ENCODE data around the gene ADAM8.
"Not testable (repeated sequence)": the region's sequence is repeated elsewhere in the genome, so short reads cannot be mapped to it uniquely, and the experiment has no call there.

Gene ADAM8

DNA sequence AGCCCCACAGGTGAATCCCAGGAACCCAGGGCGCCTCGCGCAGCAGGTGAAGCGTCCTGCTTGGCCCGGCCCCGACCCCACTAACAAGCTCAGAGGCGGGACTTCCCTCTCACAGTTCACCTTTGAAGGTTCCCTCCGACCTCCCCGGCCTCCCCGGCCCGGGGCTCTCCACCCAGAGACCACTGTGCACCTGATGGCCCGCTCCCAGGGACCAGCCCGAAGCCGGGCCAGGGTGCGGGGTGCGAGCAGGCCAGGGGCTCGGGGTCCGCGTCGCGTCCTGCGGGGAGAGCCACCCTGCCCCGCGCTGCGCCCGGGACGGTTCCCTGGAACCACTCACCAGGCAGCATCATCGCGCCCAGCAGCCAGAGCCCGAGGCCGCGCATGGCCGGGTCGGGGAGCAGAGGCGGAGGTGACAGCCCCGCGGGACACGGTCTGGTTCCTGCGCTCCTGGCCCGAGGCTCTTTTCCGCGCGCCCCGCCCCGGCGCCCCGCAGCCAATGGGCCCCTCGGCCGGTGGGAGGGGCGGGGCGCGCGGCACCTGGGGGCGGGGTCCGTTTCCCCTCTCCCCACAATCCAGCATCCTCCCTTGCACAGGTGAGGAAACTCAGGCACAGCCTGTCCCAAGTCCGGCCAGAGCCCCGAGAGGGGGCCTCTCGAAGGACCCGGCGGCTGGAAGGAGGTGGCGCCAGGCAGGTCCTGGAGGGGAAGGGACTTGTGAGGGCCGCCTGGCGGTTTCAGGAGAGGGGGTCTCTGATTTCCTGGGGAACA lies at the start of gene ADAM8:
Gene ADAM8, minus strand, starts transcription at position 434 of the 767 bp plus-strand sequence. Its CDS starts 51 bp downstream, at position 383.
- TF ChIP-seq JUND (IDR thresholded peaks at IDR 0.05; ENCODE audit: low read depth): no peak
- peak; percentile 9 to 44 for DNase-seq (ENCODE audit: low read depth in 1 of 2, low spot score in 1 of 2)
- in situ Hi-C loops (cut with HindIII; ENCODE audit: low pct_unique_long_range_greater_than_20kb, low sequenced_read_pairs): no loop called here

GRCh38 chr10:133326223-133326551 lies 49.5 kb upstream of the ADAM8 start:
- TF ChIP-seq JUND (IDR thresholded peaks at IDR 0.05; ENCODE audit: low read depth): no peak
- DNase-seq (ENCODE audit: low read depth in 1 of 2, low spot score in 1 of 2): no peak
- in situ Hi-C loops (cut with HindIII; ENCODE audit: low pct_unique_long_range_greater_than_20kb, low sequenced_read_pairs): no loop called here

DNA sequence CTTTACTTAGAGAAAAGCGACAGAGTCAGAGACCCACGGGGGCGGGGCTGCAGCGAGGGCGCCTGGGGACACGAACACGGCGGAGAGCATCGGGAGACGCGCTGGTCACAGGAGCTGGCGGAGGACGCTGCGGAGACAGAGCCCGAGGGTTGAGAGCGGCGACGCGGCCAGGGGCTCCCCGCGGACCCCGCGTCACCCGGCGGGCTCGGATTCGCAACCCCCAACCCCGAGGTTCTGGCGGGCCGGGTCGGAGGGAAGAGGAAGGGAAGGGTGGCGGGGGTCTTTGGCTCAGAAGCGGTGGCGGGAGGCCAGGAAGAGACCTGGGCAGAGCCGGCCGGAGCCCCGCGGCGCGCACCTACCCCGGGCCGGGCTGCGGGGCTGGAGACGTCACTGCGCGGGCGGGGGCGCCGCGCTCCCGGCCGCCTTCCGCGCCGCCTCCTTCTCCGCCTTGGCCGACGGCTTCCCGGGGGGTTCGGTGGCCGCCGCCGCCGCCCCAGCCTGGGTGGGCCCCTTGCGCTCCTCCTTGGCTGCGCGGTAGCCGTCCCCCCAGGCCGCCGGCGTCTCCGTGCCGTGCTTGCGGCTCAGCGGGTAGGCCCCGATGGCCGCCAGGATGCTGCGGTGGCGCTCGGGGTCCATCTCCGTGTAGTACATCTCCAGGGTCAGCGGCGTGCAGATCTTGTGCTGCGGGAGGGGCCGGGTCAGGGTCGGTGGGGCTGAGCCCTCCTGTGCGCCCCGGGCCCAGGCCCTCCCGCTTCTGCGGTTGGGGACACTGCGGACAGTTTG lies 49.0 kb upstream of the ADAM8 start:
- no peak for DNase-seq (ENCODE audit: low read depth in 1 of 2, low spot score in 1 of 2)
- TF ChIP-seq JUND (IDR thresholded peaks at IDR 0.05; ENCODE audit: low read depth): no peak

DNA sequence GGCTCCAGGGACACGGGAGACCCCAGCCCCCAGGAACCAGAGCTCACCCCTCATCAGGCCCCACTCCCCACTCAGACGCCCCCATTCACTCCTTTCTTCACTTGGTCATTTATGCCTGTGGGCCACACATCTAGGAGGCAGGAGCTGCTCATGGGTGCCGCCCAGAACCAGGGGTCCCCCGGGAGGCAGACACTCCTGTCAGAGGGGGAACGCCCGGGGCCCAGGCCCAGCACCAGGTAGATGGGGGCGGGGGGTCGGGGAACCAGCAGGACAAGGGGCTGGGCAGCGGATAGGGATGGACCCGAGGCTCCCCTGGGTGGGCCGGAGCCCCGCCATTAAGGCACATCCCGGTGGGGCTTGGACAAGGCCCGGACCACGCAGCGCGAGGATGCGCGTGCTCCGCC lies 48.2 kb upstream of the ADAM8 start:
- no peak for TF ChIP-seq JUND (IDR thresholded peaks at IDR 0.05; ENCODE audit: low read depth)
- no peak for DNase-seq (ENCODE audit: low read depth in 1 of 2, low spot score in 1 of 2)
- in situ Hi-C loops (cut with HindIII; ENCODE audit: low pct_unique_long_range_greater_than_20kb, low sequenced_read_pairs): no loop called here

More for the DNA sequence above, 49.0 kb upstream of the ADAM8 start:
- in situ Hi-C loops (cut with HindIII; ENCODE audit: low pct_unique_long_range_greater_than_20kb, low sequenced_read_pairs): no loop called here

GRCh38 chr10:133324198-133324792 lies 47.6 kb upstream of the ADAM8 start:
- DNase-seq (ENCODE audit: low read depth in 1 of 2, low spot score in 1 of 2): peak; percentile 63 to 89
- in situ Hi-C loops (cut with HindIII; ENCODE audit: low pct_unique_long_range_greater_than_20kb, low sequenced_read_pairs): no loop called here
- no peak for TF ChIP-seq JUND (IDR thresholded peaks at IDR 0.05; ENCODE audit: low read depth)

DNA sequence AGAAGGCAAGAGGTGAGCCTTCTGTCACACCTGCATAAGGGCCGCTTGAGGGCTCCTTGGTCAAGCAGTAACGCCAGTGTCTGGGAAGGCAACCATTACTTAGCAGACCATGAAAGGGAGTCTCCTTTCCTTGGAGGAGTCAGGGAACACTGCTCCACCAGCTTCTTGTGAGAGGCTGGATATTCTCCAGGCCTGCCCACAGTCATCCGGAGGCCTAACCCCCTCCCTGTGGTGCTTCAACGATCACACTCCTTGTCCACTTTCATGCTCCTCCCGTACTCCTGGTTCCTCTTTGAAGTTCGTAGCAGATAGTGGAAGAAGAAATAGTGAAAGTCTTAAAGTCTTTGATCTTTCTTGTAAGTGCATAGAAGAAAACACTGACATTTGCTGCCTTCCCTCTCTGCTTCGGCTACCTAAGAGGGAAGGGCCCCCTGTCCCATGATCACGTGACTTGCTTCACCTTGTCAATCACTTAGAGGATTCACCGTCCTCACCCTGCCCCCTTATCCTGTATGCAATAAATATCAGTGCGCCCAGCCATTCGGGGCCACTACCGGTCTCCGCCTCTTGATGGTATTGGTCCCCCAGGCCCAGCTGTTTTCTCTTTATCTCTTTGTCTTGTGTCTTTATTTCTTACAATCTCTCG lies 45.5 kb upstream of the ADAM8 start:
- in situ Hi-C loops (cut with HindIII; ENCODE audit: low pct_unique_long_range_greater_than_20kb, low sequenced_read_pairs); DNase-seq (ENCODE audit: low read depth in 1 of 2, low spot score in 1 of 2): not testable (repeated sequence)

DNA sequence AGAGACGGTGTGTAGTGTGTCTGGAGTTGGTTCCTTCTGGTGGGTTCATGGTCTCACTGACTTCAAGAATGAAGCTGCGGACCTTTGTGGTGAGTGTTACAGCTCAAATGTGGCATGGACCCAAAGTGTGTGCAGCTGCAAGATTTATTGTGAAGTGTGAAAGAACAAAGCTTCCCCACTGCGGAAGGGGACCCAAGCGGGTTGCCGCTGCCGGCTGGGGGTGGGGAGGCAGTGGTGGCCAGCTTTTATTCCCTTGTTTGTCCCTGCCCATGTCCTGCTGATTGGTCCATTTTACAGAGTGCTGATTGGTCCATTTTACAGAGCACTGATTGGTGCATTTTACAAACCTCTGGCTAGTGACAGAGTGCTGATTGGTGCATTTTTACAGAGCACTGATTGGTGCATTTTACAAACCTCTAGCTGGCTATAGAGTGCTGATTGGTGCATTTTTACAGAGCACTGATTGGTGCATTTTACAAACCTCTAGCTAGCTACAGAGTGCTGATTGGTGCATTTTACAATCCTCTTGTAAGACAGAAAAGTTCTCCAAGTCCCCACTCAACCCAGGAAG lies 44.3 kb upstream of the ADAM8 start:
- in situ Hi-C loops (cut with HindIII; ENCODE audit: low pct_unique_long_range_greater_than_20kb, low sequenced_read_pairs); DNase-seq (ENCODE audit: low read depth in 1 of 2, low spot score in 1 of 2): not testable (repeated sequence)

DNA sequence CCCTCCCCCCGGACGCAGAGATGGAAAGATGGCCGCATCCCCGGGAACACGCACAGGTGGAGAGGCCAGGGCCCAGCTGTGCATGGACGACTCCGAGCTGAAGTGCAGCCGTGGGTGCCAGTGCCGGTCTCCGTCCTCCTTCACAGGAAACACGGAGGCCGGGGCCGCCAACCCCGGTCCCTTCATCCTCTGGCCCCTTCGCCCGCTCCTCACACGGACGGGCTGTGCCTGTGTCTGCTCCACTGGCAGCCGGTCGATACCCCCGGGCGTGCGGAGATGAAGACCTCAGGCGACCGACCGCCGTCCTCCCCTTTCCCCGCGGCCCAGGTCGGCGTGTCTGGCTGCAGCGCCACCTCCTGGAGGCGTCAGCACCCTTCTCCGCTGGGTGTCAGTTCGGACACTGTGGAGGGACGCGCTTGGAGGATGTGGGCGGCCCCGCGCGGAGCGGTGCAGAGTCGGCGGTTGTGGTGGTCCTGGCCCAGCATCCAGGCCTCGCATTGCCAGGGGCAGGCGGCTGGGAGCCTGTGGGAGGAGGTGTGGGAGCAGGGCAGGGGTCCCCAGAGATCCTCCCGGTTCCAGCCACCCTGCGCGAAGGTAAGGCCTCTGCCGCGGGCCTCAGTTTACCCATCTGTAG lies 41.9 kb upstream of the ADAM8 start:
- DNase-seq (ENCODE audit: low read depth in 1 of 2, low spot score in 1 of 2): peak in 1 of 2 experiments; percentile 73
- in situ Hi-C loops (cut with HindIII; ENCODE audit: low pct_unique_long_range_greater_than_20kb, low sequenced_read_pairs): no loop called here
- no peak for TF ChIP-seq JUND (IDR thresholded peaks at IDR 0.05; ENCODE audit: low read depth)

GRCh38 chr10:133316732-133317131 lies 40.1 kb upstream of the ADAM8 start:
- TF ChIP-seq JUND (IDR thresholded peaks at IDR 0.05; ENCODE audit: low read depth): no peak
- in situ Hi-C loops (cut with HindIII; ENCODE audit: low pct_unique_long_range_greater_than_20kb, low sequenced_read_pairs): no loop called here
- DNase-seq (ENCODE audit: low read depth in 1 of 2, low spot score in 1 of 2): no peak

DNA sequence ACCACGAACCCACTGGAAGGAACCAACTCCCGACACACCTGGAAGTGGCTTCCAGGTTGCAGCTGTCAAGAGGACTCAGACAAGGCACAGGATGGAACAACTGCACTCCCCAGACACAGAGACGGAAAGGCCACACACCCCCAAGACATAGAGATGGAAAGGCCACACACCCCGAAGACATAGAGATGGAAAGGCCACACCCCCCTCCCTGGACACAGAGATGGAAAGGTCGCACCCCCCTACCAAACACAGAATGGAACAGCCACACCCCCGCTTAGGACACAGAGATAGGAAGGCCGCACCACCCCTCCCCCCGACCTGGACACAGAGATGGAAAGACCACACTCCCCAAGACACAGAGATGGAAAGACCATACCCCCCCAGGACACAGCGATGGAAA lies 39.6 kb upstream of the ADAM8 start:
- no peak for DNase-seq (ENCODE audit: low read depth in 1 of 2, low spot score in 1 of 2)
- TF ChIP-seq JUND (IDR thresholded peaks at IDR 0.05; ENCODE audit: low read depth): no peak
- in situ Hi-C loops (cut with HindIII; ENCODE audit: low pct_unique_long_range_greater_than_20kb, low sequenced_read_pairs): no loop called here

GRCh38 chr10:133315847-133316246 lies 39.2 kb upstream of the ADAM8 start:
- peak in 1 of 2 experiments; percentile 43 for DNase-seq (ENCODE audit: low read depth in 1 of 2, low spot score in 1 of 2)
- in situ Hi-C loops (cut with HindIII; ENCODE audit: low pct_unique_long_range_greater_than_20kb, low sequenced_read_pairs): no loop called here
- no peak for TF ChIP-seq JUND (IDR thresholded peaks at IDR 0.05; ENCODE audit: low read depth)

- no peak for DNase-seq (ENCODE audit: low read depth in 1 of 2, low spot score in 1 of 2)
- in situ Hi-C loops (cut with HindIII; ENCODE audit: low pct_unique_long_range_greater_than_20kb, low sequenced_read_pairs): no loop called here
- TF ChIP-seq JUND (IDR thresholded peaks at IDR 0.05; ENCODE audit: low read depth): no peak
These were observed 38.2 kb upstream of the ADAM8 start for GRCh38 chr10:133314911-133315310.
